Trophoblast cell (in vitro differentiated cells and primary cell): Measurements from ENCODE around the gene GDI1.
A peak's percentile ranks its signal among the peaks of the same experiment; 100 is the strongest.
"Not testable (repeated sequence)": the region's sequence is repeated elsewhere in the genome, so short reads cannot be mapped to it uniquely, and the experiment has no call there.

Experiments used
- DNase-seq, 2 donors: peaks; one replicate each; pipeline ENCODE4 v3.0.0-alpha.2; 2016
- H2AFZ ChIP-seq: 2 replicates; pipeline ENCODE4 v1.6.1; 2013; ENCODE audit warnings: low read length, moderate library complexity, mild to moderate bottlenecking; ENCODE audit not compliant: insufficient read depth, poor library complexity
- H2AK5ac ChIP-seq: 2 replicates; pipeline ENCODE4 v1.6.1; 2013; ENCODE audit warnings: mild to moderate bottlenecking, low read length
- H2BK120ac ChIP-seq: 2 replicates; pipeline ENCODE4 v1.6.1; 2013; ENCODE audit warnings: low read length, mild to moderate bottlenecking, moderate library complexity; ENCODE audit not compliant: insufficient read depth, poor library complexity
- H2BK12ac ChIP-seq: 2 replicates; pipeline ENCODE4 v1.6.1; 2013; ENCODE audit warnings: mild to moderate bottlenecking, low read length, moderate library complexity
- H2BK5ac ChIP-seq: 2 replicates; pipeline ENCODE4 v1.6.1; 2013; ENCODE audit warnings: low read length, low read depth, moderate library complexity, mild to moderate bottlenecking; ENCODE audit not compliant: poor library complexity
- H3K14ac ChIP-seq: 2 replicates; pipeline ENCODE4 v1.6.1; 2013; ENCODE audit warnings: mild to moderate bottlenecking, low read length
- H3K18ac ChIP-seq: 2 replicates; pipeline ENCODE4 v1.6.1; 2013; ENCODE audit warnings: mild to moderate bottlenecking, low read length
- H3K23ac ChIP-seq: 2 replicates; pipeline ENCODE4 v1.6.1; 2013; ENCODE audit warnings: low read length
- H3K27ac ChIP-seq: 2 replicates; pipeline ENCODE4 v1.5.1; 2013; ENCODE audit warnings: low read depth, mild to moderate bottlenecking, inconsistent platforms, low read length, moderate library complexity
- H3K27me3 ChIP-seq: 2 replicates; pipeline ENCODE4 v1.6.1; 2013; ENCODE audit warnings: inconsistent platforms, mild to moderate bottlenecking, low read length, moderate library complexity; ENCODE audit not compliant: insufficient read depth
- H3K36me3 ChIP-seq, 2 experiments: 1 replicate in 1 of 2; 2 replicates in 1 of 2; pipeline ENCODE4 v1.6.1; 2013; ENCODE audit warnings: low read length in 2 of 2, mild to moderate bottlenecking in 2 of 2, moderate library complexity in 1 of 2; ENCODE audit not compliant: insufficient read depth in 2 of 2, control insufficient read depth in 1 of 2
- H3K4ac ChIP-seq: 2 replicates; pipeline ENCODE4 v1.6.1; 2013; ENCODE audit warnings: low read depth, mild to moderate bottlenecking, low read length, moderate library complexity
- H3K4me1 ChIP-seq, 2 experiments: 1 replicate in 1 of 2; 2 replicates in 1 of 2; pipeline ENCODE4 v1.6.1; 2013; ENCODE audit warnings: low read length in 2 of 2, mild to moderate bottlenecking in 2 of 2, moderate library complexity in 1 of 2; ENCODE audit not compliant: insufficient read depth in 2 of 2, control insufficient read depth in 1 of 2
- H3K4me2 ChIP-seq: 2 replicates; pipeline ENCODE4 v1.6.1; 2013; ENCODE audit warnings: inconsistent platforms, mild to moderate bottlenecking, low read length, moderate library complexity
- H3K4me3 ChIP-seq: 2 replicates; pipeline ENCODE4 v1.5.1; 2013; ENCODE audit warnings: mild to moderate bottlenecking, low read depth, low read length, inconsistent platforms
- H3K79me1 ChIP-seq: one replicate; pipeline ENCODE4 v1.6.1; 2013; ENCODE audit warnings: low read length
- H3K79me2 ChIP-seq: 2 replicates; pipeline ENCODE4 v1.6.1; 2013; ENCODE audit warnings: low read length, mild to moderate bottlenecking; ENCODE audit not compliant: control insufficient read depth, insufficient read depth, poor library complexity
- H3K9ac ChIP-seq: 2 replicates; pipeline ENCODE4 v1.6.1; 2013; ENCODE audit warnings: mild to moderate bottlenecking, low read length
- H3K9me3 ChIP-seq: 2 replicates; pipeline ENCODE4 v1.6.1; 2013; ENCODE audit warnings: low read depth, mild to moderate bottlenecking, control low read depth, inconsistent platforms, low read length; ENCODE audit not compliant: insufficient read depth
- H4K12ac ChIP-seq: 2 replicates; pipeline ENCODE4 v1.6.1; 2013; ENCODE audit warnings: low read depth, mild to moderate bottlenecking, low read length, moderate library complexity
- H4K8ac ChIP-seq: 2 replicates; pipeline ENCODE4 v1.6.1; 2013; ENCODE audit warnings: low read depth, mild to moderate bottlenecking, low read length, moderate library complexity
- H4K91ac ChIP-seq: one replicate; pipeline ENCODE4 v1.6.1; 2013; ENCODE audit warnings: low read depth, mild to moderate bottlenecking, low read length, moderate library complexity
- WGBS: extraction: QIAGEN DNeasy Blood & Tissue Kit; methylation state at CpG from one replicate; pipeline ENCODE4 v1.1.7; 2013; ENCODE audit warnings: missing lambda C conversion rate; ENCODE audit not compliant: insufficient read length, insufficient coverage; ENCODE audit errors: extremely low coverage; 5-methylcytosine and 5-hydroxymethylcytosine counted together

GDI1 gene

DNA sequence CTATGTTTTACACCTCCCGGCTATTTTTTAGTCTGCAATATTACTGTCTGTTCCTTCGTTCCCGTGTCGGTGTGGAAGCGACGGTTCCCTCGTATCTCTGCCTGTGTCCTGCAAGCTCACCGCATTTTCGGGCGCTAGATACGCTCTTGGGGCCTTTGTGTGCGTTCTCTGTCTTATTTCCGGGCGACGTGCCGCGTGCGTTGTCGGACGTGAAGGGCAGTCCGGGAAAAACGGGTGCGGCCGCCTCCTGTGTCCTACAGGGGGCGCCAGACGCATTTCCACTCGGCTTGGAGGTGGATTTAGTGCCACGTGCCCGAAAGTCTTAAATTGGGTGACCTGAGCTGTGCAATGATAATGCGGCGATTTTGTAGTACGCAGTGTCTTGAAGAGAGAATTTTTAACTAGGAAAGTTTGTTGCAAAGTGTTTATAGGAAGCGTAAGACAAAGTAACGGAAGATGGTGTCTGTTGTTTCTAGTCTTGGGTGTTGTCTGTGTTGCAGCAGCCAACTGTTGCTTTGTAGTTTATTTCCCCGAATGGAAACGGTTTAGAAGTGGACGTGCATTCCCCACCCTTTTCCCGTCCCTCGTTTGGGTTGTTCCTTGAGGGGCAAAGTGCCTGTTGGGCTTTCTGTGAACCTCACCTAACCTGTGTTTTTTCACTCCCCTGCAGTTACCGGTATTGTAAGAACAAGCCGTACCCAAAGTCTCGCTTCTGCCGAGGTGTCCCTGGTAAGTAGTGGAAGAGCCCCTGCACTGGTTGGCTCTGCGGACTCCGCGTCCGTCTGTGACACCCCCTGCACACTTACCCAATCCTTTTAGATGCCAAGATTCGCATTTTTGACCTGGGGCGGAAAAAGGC lies 38.1 kb upstream of the GDI1 start:
- Histone ChIP-seq H2BK120ac (peak overlapping the region; percentile 93), H2AFZ (no peak overlapping the region), H3K9me3 (peaks cover 1% of the 10 kb centered on the region), H2AK5ac (peak overlapping the region; percentile 94), H3K27ac (peak overlapping the region; percentile 92), H3K79me1 (peaks cover 15% of the 10 kb centered on the region), H2BK12ac (no peak overlapping the region), H4K12ac (peak overlapping the region; percentile 92), H3K79me2 (peaks cover 7% of the 10 kb centered on the region), H3K9ac (peak overlapping the region; percentile 91), H3K23ac (no peak overlapping the region), H4K8ac (peak overlapping the region; percentile 93), H3K14ac (peak overlapping the region; percentile 90), H3K4me1 (peaks cover 0 to 3% of the 10 kb centered on the region in 2 experiments), H3K27me3 (no peaks in the 10 kb centered on the region), H4K91ac (peak overlapping the region; percentile 91), H3K4me3 (peak overlapping the region; percentile 91), H3K36me3 (peaks cover 24 to 27% of the 10 kb centered on the region in 2 experiments), H3K4me2 (peak overlapping the region; percentile 69), H3K4ac (peak overlapping the region; percentile 98), H3K18ac (peak overlapping the region; percentile 87), H2BK5ac (peak overlapping the region; percentile 92)
- DNase-seq: peak; percentile 70 to 77
- WGBS: no CpG with 5 or more reads among the region's 49 CpGs

DNA sequence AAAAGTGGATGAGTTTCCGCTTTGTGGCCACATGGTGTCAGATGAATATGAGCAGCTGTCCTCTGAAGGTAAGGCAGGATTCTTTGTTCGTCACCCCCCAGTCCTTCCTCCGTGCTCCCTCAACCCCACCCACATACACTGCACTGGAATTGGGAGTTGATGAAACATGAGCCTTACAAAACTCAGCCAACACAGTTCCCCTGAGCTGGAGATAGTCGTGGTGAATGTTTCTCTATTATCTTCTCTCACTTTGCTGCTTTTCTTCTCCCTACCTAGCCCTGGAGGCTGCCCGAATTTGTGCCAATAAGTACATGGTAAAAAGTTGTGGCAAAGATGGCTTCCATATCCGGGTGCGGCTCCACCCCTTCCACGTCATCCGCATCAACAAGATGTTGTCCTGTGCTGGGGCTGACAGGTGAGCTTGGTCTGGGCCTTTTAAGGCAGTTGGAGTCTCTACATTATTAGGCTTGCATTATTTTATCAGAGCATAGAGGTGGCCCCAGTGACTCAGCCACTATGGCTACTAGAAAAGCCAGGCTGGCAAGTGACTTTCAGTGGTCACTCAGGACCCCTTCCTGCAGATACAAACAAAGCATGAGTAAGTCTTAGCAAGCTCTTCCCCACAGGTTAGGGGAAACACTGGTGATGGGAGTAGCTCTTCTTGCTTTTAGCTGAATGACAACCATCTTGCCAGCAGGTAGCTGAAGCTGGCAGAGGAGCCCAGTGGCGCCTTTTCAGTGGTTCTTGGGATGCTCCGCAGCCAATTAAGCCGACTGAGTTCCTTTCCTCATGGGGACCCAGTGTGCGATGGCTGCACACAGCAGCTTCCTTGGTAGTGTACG lies 37.2 kb upstream of the GDI1 start:
- H2BK5ac ChIP-seq: no peak overlapping the region
- peaks cover 15% of the 10 kb centered on the region for H3K79me1 ChIP-seq
- no peak overlapping the region for H2BK120ac ChIP-seq
- H2BK12ac ChIP-seq: no peak overlapping the region
- no peak for DNase-seq
- no peak overlapping the region for H2AK5ac ChIP-seq
- no peak overlapping the region for H4K91ac ChIP-seq
- no peak overlapping the region for H2AFZ ChIP-seq
- H3K9me3 ChIP-seq: peaks cover 1% of the 10 kb centered on the region
- peak overlapping the region; percentile 69 for H3K4me2 ChIP-seq
- H3K36me3 ChIP-seq: peaks cover 24 to 27% of the 10 kb centered on the region in 2 experiments
- no peak overlapping the region for H4K8ac ChIP-seq
- no CpG with 5 or more reads among the region's 14 CpGs for WGBS
- no peak overlapping the region for H3K18ac ChIP-seq
- H3K27ac ChIP-seq: no peak overlapping the region
- peak overlapping the region; percentile 62 for H3K14ac ChIP-seq
- no peaks in the 10 kb centered on the region for H3K27me3 ChIP-seq
- peak overlapping the region; percentile 91 for H3K4me3 ChIP-seq
- peaks cover 7% of the 10 kb centered on the region for H3K79me2 ChIP-seq
- H3K4me1 ChIP-seq: peaks cover 0 to 3% of the 10 kb centered on the region in 2 experiments
- no peak overlapping the region for H3K23ac ChIP-seq
- peak overlapping the region; percentile 24 for H3K4ac ChIP-seq
- no peak overlapping the region for H4K12ac ChIP-seq
- peak overlapping the region; percentile 82 for H3K9ac ChIP-seq

DNA sequence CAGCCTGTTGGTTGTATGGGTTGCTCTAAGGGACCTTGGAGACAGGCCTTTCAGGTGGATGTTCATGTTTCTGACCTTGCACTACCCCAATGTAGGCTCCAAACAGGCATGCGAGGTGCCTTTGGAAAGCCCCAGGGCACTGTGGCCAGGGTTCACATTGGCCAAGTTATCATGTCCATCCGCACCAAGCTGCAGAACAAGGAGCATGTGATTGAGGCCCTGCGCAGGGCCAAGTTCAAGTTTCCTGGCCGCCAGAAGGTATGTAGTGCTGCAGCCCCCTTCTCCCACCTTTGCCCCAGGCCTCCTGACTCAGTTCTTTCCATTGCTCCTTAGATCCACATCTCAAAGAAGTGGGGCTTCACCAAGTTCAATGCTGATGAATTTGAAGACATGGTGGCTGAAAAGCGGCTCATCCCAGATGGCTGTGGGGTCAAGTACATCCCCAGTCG lies 36.6 kb upstream of the GDI1 start:
- H2AFZ ChIP-seq, H3K4ac ChIP-seq, H3K9me3 ChIP-seq, H3K27me3 ChIP-seq, H3K27ac ChIP-seq, H3K4me3 ChIP-seq, H4K8ac ChIP-seq, DNase-seq, H3K79me2 ChIP-seq, H2AK5ac ChIP-seq, H3K23ac ChIP-seq, H4K91ac ChIP-seq, H3K14ac ChIP-seq, H2BK12ac ChIP-seq, H3K18ac ChIP-seq, H4K12ac ChIP-seq, H3K4me1 ChIP-seq, H3K9ac ChIP-seq, H2BK5ac ChIP-seq, H2BK120ac ChIP-seq: not testable (repeated sequence)
- no CpG with 5 or more reads among the region's 6 CpGs for WGBS
- Histone ChIP-seq H3K36me3 (peaks cover 24 to 27% of the 10 kb centered on the region in 2 experiments), H3K79me1 (peaks cover 15% of the 10 kb centered on the region), H3K4me2 (peak overlapping the region; percentile 69)

DNA sequence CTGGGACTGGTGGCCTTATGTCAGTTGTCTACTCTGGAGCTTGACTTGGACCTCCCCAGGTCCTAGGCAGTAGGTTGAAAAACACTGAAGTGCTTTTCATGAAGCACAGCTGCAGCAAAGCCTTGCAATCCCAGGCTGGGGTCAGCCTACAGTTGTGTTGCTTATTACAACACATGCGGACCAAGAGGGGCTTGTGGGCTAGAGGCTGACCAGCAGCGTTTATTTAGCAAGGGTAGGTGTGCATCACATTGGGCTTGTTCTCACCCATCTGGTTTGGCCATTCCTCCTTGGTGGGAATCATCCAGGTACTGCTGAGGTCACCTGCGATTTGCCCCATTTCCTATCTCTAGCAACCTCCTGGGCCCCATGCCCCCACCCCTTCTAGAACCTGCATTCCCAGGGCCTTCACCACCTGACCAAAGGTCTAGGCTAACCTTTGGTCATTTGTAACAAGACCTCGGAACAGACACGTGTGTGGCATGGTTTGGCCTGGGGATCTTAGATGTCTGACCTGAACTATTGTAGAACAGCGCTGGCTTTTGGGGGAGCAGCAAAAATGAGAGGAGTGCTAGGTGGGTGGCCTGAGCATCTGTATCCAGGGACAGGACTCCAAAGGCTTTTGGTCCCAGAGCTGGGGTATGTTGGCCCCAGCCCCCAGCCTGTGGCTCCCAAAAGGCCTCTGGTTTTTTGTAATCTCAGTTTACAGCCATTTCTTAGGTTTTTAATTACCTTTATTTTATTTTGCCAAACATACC lies 35.7 kb upstream of the GDI1 start:
- DNase-seq: peak; percentile 53 to 58
- no peak overlapping the region for H3K9ac ChIP-seq
- no peaks in the 10 kb centered on the region for H3K27me3 ChIP-seq
- no peak overlapping the region for H4K8ac ChIP-seq
- peaks cover 24 to 27% of the 10 kb centered on the region in 2 experiments for H3K36me3 ChIP-seq
- no peak overlapping the region for H3K18ac ChIP-seq
- no peak overlapping the region for H3K27ac ChIP-seq
- no peak overlapping the region for H3K4ac ChIP-seq
- no peak overlapping the region for H2AK5ac ChIP-seq
- H2BK12ac ChIP-seq: no peak overlapping the region
- no peak overlapping the region for H3K4me2 ChIP-seq
- H3K23ac ChIP-seq: no peak overlapping the region
- H2AFZ ChIP-seq: no peak overlapping the region
- WGBS: no CpG with 5 or more reads among the region's 6 CpGs
- peaks cover 1% of the 10 kb centered on the region for H3K9me3 ChIP-seq
- H3K4me3 ChIP-seq: no peak overlapping the region
- H4K12ac ChIP-seq: peak overlapping the region; percentile 17
- H3K79me2 ChIP-seq: peaks cover 7% of the 10 kb centered on the region
- H4K91ac ChIP-seq: no peak overlapping the region
- peaks cover 0 to 3% of the 10 kb centered on the region in 2 experiments for H3K4me1 ChIP-seq
- H2BK120ac ChIP-seq: no peak overlapping the region
- H3K14ac ChIP-seq: no peak overlapping the region
- peaks cover 15% of the 10 kb centered on the region for H3K79me1 ChIP-seq
- H2BK5ac ChIP-seq: no peak overlapping the region
